ENCODE results near the gene SERINC4.
"Not testable (repeated sequence)": the region's sequence is repeated elsewhere in the genome, so short reads cannot be mapped to it uniquely, and the experiment has no call there.

The SERINC4 gene

GRCh38 chr15:43763819-43764446 lies 36.1 kb downstream of the SERINC4 start:
- no peak for DNase-seq (ENCODE audit: extremely low spot score)
- ChIA-PET CTCF (interaction anchor here (1.9 to 3.8 kb wide), 2 partner anchors 9 to 10 kb away, joined by 5 to 22 read pairs; no protein-coding TSS in a partner anchor), POLR2A (interaction anchor here (0.6 kb wide), 1 partner anchor 38 kb away, joined by 3 read pairs; no protein-coding TSS in a partner anchor)
- TF ChIP-seq CTCF (IDR thresholded peaks at IDR 0.05; ENCODE audit: control extremely low read depth, extremely low read depth, low read depth, missing control alignments), result no peak

GRCh38 chr15:43762824-43763223 lies 37.2 kb downstream of the SERINC4 start:
- TF ChIP-seq CTCF (IDR thresholded peaks at IDR 0.05; ENCODE audit: control extremely low read depth, extremely low read depth, low read depth, missing control alignments), result no peak
- POLR2A ChIA-PET, result no interaction called here

GRCh38 chr15:43751885-43752284 lies 48.1 kb downstream of the SERINC4 start:
- ChIA-PET POLR2A (no interaction called here), CTCF (interaction anchor here (2.7 kb wide), 1 partner anchor 25 kb away, joined by 9 read pairs; the partner anchor contains the start of gene ELL3)
- no peak for DNase-seq (ENCODE audit: extremely low spot score)
- no peak for TF ChIP-seq CTCF (IDR thresholded peaks at IDR 0.05; ENCODE audit: control extremely low read depth, extremely low read depth, low read depth, missing control alignments)

More at GRCh38 chr15:43762824-43763223, 37.2 kb downstream of the SERINC4 start:
- CTCF ChIA-PET, result interaction anchor here (1.9 kb wide), 1 partner anchor 14 kb away, joined by 5 read pairs; the partner anchor contains the start of gene ELL3
- no peak for DNase-seq (ENCODE audit: extremely low spot score)

- CTCF ChIA-PET, result interaction anchor here (1.2 to 1.3 kb wide), 2 partner anchors 12 to 15 kb away, joined by 3 to 4 read pairs; no protein-coding TSS in a partner anchor
- POLR2A ChIA-PET, result interaction anchor here (0.6 to 0.9 kb wide), 5 partner anchors 9 to 208 kb away, joined by 3 to 5 read pairs (median 4); no protein-coding TSS in a partner anchor
- peak; percentile 68 for DNase-seq (ENCODE audit: extremely low spot score)
- TF ChIP-seq CTCF (IDR thresholded peaks at IDR 0.05; ENCODE audit: control extremely low read depth, extremely low read depth, low read depth, missing control alignments), result no peak
These were observed 50.2 kb downstream of the SERINC4 start for GRCh38 chr15:43749690-43750345.

GRCh38 chr15:43748376-43748775 lies 51.6 kb downstream of the SERINC4 start:
- POLR2A ChIA-PET, result no interaction called here

GRCh38 chr15:43746903-43747309 lies 53.1 kb downstream of the SERINC4 start:
- DNase-seq (ENCODE audit: extremely low spot score); POLR2A ChIA-PET: not testable (repeated sequence)
- CTCF ChIA-PET, result interaction anchor here (1.5 kb wide), 2 partner anchors 9 to 22 kb away, joined by 3 read pairs; no protein-coding TSS in a partner anchor

More at GRCh38 chr15:43748376-43748775, 51.6 kb downstream of the SERINC4 start:
- TF ChIP-seq CTCF (IDR thresholded peaks at IDR 0.05; ENCODE audit: control extremely low read depth, extremely low read depth, low read depth, missing control alignments), result no peak
- CTCF ChIA-PET, result interaction anchor here (1.3 to 1.5 kb wide), 2 partner anchors 17 to 20 kb away, joined by 3 to 4 read pairs; no protein-coding TSS in a partner anchor
- DNase-seq (ENCODE audit: extremely low spot score), result no peak

- ChIA-PET CTCF (interaction anchor here (1.4 to 1.5 kb wide), 2 partner anchors 10 to 42 kb away, joined by 3 read pairs; no protein-coding TSS in a partner anchor), POLR2A (interaction anchor here (0.6 kb wide), 1 partner anchor 220 kb away, joined by 3 read pairs; no protein-coding TSS in a partner anchor)
- peak; percentile 92 for DNase-seq (ENCODE audit: extremely low spot score)
These were observed 53.6 kb downstream of the SERINC4 start, which contains the start of gene PDIA3 for GRCh38 chr15:43746245-43746902. PDIA3 (plus strand) TSS chr15:43746438; CDS start chr15:43746540, 102 bp downstream.
